HEK293T (cell line): ENCODE results near the gene SH3BP2.

ENCODE experiments used
- BHLHE40 ChIP-seq: fragments of 450-650 bp; IDR thresholded peaks from 2 replicates; pipeline ENCODE4 v1.6.1; 2016; ENCODE audit warnings: mild to moderate bottlenecking, moderate library complexity, borderline replicate concordance
- ELF4 ChIP-seq: fragments of 450-650 bp; IDR thresholded peaks from 2 replicates; pipeline ENCODE4 v1.6.1; 2017; ENCODE audit warnings: antibody characterized with exemption
- FOXM1 ChIP-seq: fragments of 450-650 bp; IDR thresholded peaks from 2 replicates; pipeline ENCODE4 v1.6.1; 2017; ENCODE audit warnings: mild to moderate bottlenecking, borderline replicate concordance
- LEF1 ChIP-seq: fragments of 450-650 bp; IDR thresholded peaks from 2 replicates; pipeline ENCODE4 v1.6.1; 2017; ENCODE audit warnings: mild to moderate bottlenecking, borderline replicate concordance
- SP1 ChIP-seq: fragments of 450-650 bp; IDR thresholded peaks from 2 replicates; pipeline ENCODE4 v1.6.1; 2017
- SUZ12 ChIP-seq: fragments of 450-650 bp; IDR thresholded peaks from 2 replicates; pipeline ENCODE4 v1.6.1; 2016; ENCODE audit warnings: mild to moderate bottlenecking
- ZNF384 ChIP-seq: fragments of 450-650 bp; IDR thresholded peaks from 2 replicates; pipeline ENCODE4 v1.6.1; 2016

DNA sequence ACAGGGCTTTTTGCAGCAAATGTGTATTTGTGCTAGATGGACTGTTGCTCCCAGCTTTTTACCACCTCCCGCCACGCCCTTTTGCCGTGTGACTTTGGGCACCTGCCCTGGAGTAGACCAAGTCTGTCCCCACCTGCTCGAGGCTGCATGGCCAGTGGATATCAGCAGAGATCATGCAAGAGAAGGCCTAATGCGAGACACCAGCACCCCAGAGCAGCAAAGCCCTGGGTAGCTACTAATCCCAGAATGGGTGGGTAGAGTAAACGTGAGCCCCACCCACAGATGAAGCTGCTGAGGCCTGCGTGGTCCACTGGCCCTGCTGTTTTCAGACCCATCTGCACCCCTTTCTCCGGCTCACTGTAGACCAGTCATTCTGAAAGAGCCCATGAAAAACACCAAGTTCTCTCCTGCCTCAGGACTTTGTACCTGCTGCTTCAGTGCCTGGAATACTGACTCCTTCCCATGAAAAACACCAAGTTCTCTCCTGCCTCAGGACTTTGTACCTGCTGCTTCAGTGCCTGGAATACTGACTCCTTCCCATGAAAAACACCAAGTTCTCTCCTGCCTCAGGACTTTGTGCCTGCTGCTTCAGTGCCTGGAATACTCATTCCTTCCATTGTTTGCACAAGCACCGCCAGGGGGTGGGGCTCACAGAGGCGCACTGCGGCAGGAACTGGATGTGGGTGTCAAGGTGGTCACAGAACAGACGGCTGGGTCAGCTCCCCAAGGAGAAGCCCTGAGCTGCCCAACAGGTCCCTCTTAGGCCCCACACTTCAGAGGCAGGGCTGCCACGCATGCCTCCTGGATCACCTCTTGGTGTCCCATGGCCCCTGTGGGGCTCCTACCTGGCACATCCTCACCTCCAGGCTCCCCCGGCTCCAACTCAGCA lies 31.6 kb upstream of the SH3BP2 start:
- TF ChIP-seq SUZ12 (no peak), ZNF384 (no peak), SP1 (no peak), BHLHE40 (no peak), FOXM1 (no peak), ELF4 (no peak), LEF1 (no peak)
